Measurements from ENCODE around the gene ADORA3.

- TF ChIP-seq, protein P1, sequence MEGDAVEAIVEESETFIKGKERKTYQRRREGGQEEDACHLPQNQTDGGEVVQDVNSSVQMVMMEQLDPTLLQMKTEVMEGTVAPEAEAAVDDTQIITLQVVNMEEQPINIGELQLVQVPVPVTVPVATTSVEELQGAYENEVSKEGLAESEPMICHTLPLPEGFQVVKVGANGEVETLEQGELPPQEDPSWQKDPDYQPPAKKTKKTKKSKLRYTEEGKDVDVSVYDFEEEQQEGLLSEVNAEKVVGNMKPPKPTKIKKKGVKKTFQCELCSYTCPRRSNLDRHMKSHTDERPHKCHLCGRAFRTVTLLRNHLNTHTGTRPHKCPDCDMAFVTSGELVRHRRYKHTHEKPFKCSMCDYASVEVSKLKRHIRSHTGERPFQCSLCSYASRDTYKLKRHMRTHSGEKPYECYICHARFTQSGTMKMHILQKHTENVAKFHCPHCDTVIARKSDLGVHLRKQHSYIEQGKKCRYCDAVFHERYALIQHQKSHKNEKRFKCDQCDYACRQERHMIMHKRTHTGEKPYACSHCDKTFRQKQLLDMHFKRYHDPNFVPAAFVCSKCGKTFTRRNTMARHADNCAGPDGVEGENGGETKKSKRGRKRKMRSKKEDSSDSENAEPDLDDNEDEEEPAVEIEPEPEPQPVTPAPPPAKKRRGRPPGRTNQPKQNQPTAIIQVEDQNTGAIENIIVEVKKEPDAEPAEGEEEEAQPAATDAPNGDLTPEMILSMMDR (IDR thresholded peaks at IDR 0.05; ENCODE audit: low read depth, low read length) = no peak
- no peak for TF ChIP-seq EZH2phosphoT487 (IDR thresholded peaks at IDR 0.05; ENCODE audit: low read depth)
Measured at GRCh38 chr1:111454859-111455641, 48.4 kb downstream of the ADORA3 start.

All from OCI-LY3 (cell line).